Activated naive CD4-positive, alpha-beta T cell treated with anti-CD3 and anti-CD28 coated beads, Interleukin-2, amount 10 ng/mL, durations not matched to agents 7 days and 5 days (primary cell): ENCODE measurements around the gene AKT3.
A peak's percentile ranks its signal among the peaks of the same experiment; 100 is the strongest.
"Not testable (repeated sequence)": the region's sequence is repeated elsewhere in the genome, so short reads cannot be mapped to it uniquely, and the experiment has no call there.

Source experiments
- CTCF ChIA-PET: fragments of 350-600 bp; sonication (Branson Sonifier 250); formaldehyde crosslinking; loops from one replicate; lab custom pipeline; 2021; ENCODE audit warnings: antibody characterized with exemption; lab: Charles Lee
- DNase-seq: peaks from one replicate; pipeline ENCODE4 v3.0.0-alpha.2; 2020
- H3K27ac Mint-ChIP-seq: one replicate; pipeline ENCODE4 v1.8.0; 2021; ENCODE audit warnings: mild to moderate bottlenecking, moderate library complexity, mixed read lengths
- H3K27me3 Mint-ChIP-seq: one replicate; pipeline ENCODE4 v1.8.0; 2021; ENCODE audit warnings: mild to moderate bottlenecking, mixed read lengths
- H3K36me3 Mint-ChIP-seq: one replicate; pipeline ENCODE4 v1.8.0; 2021; ENCODE audit warnings: mixed read lengths
- H3K4me1 Mint-ChIP-seq: one replicate; pipeline ENCODE4 v1.8.0; 2021; ENCODE audit warnings: mixed read lengths
- H3K4me3 Mint-ChIP-seq: one replicate; pipeline ENCODE4 v1.8.0; 2021; ENCODE audit warnings: mild to moderate bottlenecking, moderate library complexity, mixed read lengths
- H3K9me3 Mint-ChIP-seq: one replicate; pipeline ENCODE4 v1.8.0; 2021; ENCODE audit warnings: mixed read lengths

Gene AKT3

GRCh38 chr1:243849421-243850201 is 432 bp downstream of the AKT3 start:
- no peak overlapping the region for H3K27ac Mint-ChIP-seq
- peak; percentile 61 for DNase-seq
- H3K4me1 Mint-ChIP-seq: peaks cover 23% of the 10 kb centered on the region
- H3K4me3 Mint-ChIP-seq: peak overlapping the region; percentile 78
- no peaks in the 10 kb centered on the region for H3K36me3 Mint-ChIP-seq
- CTCF ChIA-PET: no interaction called here
- H3K27me3 Mint-ChIP-seq: peaks cover 35% of the 10 kb centered on the region
- no peaks in the 10 kb centered on the region for H3K9me3 Mint-ChIP-seq

- Mint-ChIP-seq H3K4me3 (peak overlapping the region; percentile 78), H3K27ac (peak overlapping the region; percentile 72), H3K36me3 (no peaks in the 10 kb centered on the region), H3K27me3 (peaks cover 32% of the 10 kb centered on the region), H3K9me3 (no peaks in the 10 kb centered on the region), H3K4me1 (peaks cover 23% of the 10 kb centered on the region)
- peak; percentile 45 for DNase-seq
- CTCF ChIA-PET: no interaction called here
Measured at GRCh38 chr1:243848858-243849420, 1.1 kb downstream of the AKT3 start.

- CTCF ChIA-PET: no interaction called here
- Mint-ChIP-seq H3K27ac (peak overlapping the region; percentile 72), H3K36me3 (no peaks in the 10 kb centered on the region), H3K9me3 (no peaks in the 10 kb centered on the region), H3K4me3 (peak overlapping the region; percentile 78), H3K4me1 (peaks cover 24% of the 10 kb centered on the region), H3K27me3 (peaks cover 28% of the 10 kb centered on the region)
- no peak for DNase-seq
Measured at GRCh38 chr1:243848165-243848857, 1.7 kb downstream of the AKT3 start.

- no peak overlapping the region for H3K27ac Mint-ChIP-seq
- no peaks in the 10 kb centered on the region for H3K9me3 Mint-ChIP-seq
- H3K27me3 Mint-ChIP-seq: peaks cover 23% of the 10 kb centered on the region
- DNase-seq: no peak
- H3K4me3 Mint-ChIP-seq: no peak overlapping the region
- no peaks in the 10 kb centered on the region for H3K36me3 Mint-ChIP-seq
- H3K4me1 Mint-ChIP-seq: peaks cover 28% of the 10 kb centered on the region
- CTCF ChIA-PET: no interaction called here
Measured at GRCh38 chr1:243846761-243847160, 3.3 kb downstream of the AKT3 start.

GRCh38 chr1:243845888-243846287 is 4.2 kb downstream of the AKT3 start:
- peaks cover 20% of the 10 kb centered on the region for H3K4me1 Mint-ChIP-seq
- no peak overlapping the region for H3K27ac Mint-ChIP-seq
- no peaks in the 10 kb centered on the region for H3K36me3 Mint-ChIP-seq
- CTCF ChIA-PET: no interaction called here
- peaks cover 19% of the 10 kb centered on the region for H3K27me3 Mint-ChIP-seq
- H3K4me3 Mint-ChIP-seq: no peak overlapping the region
- no peaks in the 10 kb centered on the region for H3K9me3 Mint-ChIP-seq
- no peak for DNase-seq

- Mint-ChIP-seq H3K9me3 (no peaks in the 10 kb centered on the region), H3K4me3 (no peak overlapping the region), H3K36me3 (no peaks in the 10 kb centered on the region), H3K27me3 (peaks cover 12% of the 10 kb centered on the region), H3K27ac (no peak overlapping the region), H3K4me1 (peaks cover 19% of the 10 kb centered on the region)
- no peak for DNase-seq
- CTCF ChIA-PET: no interaction called here
Measured at GRCh38 chr1:243844186-243844585, 5.9 kb downstream of the AKT3 start.

- CTCF ChIA-PET: no interaction called here
- Mint-ChIP-seq H3K27ac (peak overlapping the region; percentile 25), H3K9me3 (no peaks in the 10 kb centered on the region), H3K4me3 (no peak overlapping the region), H3K27me3 (peaks cover 2% of the 10 kb centered on the region), H3K4me1 (peaks cover 16% of the 10 kb centered on the region), H3K36me3 (no peaks in the 10 kb centered on the region)
- DNase-seq: no peak
Measured at GRCh38 chr1:243842978-243843511, 7.0 kb downstream of the AKT3 start.

GRCh38 chr1:243842161-243842560 is 7.9 kb downstream of the AKT3 start:
- peaks cover 3% of the 10 kb centered on the region for H3K36me3 Mint-ChIP-seq
- no peak overlapping the region for H3K4me3 Mint-ChIP-seq
- no peak for DNase-seq
- CTCF ChIA-PET: no interaction called here
- no peak overlapping the region for H3K27ac Mint-ChIP-seq
- peaks cover 2% of the 10 kb centered on the region for H3K9me3 Mint-ChIP-seq
- H3K27me3 Mint-ChIP-seq: no peaks in the 10 kb centered on the region
- H3K4me1 Mint-ChIP-seq: peaks cover 22% of the 10 kb centered on the region

GRCh38 chr1:243841507-243841906 is 8.5 kb downstream of the AKT3 start:
- Mint-ChIP-seq H3K9me3 (peaks cover 3% of the 10 kb centered on the region), H3K27ac (no peak overlapping the region), H3K4me1 (peaks cover 23% of the 10 kb centered on the region), H3K4me3 (no peak overlapping the region), H3K36me3 (peaks cover 4% of the 10 kb centered on the region), H3K27me3 (no peaks in the 10 kb centered on the region)
- no peak for DNase-seq
- CTCF ChIA-PET: no interaction called here

- Mint-ChIP-seq H3K27ac (peak overlapping the region; percentile 76), H3K36me3 (peaks cover 19% of the 10 kb centered on the region), H3K4me3 (no peak overlapping the region), H3K27me3 (no peaks in the 10 kb centered on the region), H3K4me1 (peaks cover 19% of the 10 kb centered on the region), H3K9me3 (peaks cover 20% of the 10 kb centered on the region)
- no peak for DNase-seq
- CTCF ChIA-PET: no interaction called here
Measured at GRCh38 chr1:243837907-243838535, 12.0 kb downstream of the AKT3 start.

- peaks cover 19% of the 10 kb centered on the region for H3K36me3 Mint-ChIP-seq
Measured at GRCh38 chr1:243834130-243834529, 15.9 kb downstream of the AKT3 start.

GRCh38 chr1:243831463-243831862 is 18.6 kb downstream of the AKT3 start:
- Mint-ChIP-seq H3K4me1 (peaks cover 8% of the 10 kb centered on the region), H3K9me3 (peaks cover 16% of the 10 kb centered on the region), H3K36me3 (peaks cover 15% of the 10 kb centered on the region), H3K4me3 (no peak overlapping the region), H3K27ac (no peak overlapping the region), H3K27me3 (no peaks in the 10 kb centered on the region)
- no peak for DNase-seq
- CTCF ChIA-PET: no interaction called here

More at GRCh38 chr1:243834130-243834529, 15.9 kb downstream of the AKT3 start:
- CTCF ChIA-PET: no interaction called here
- peaks cover 20% of the 10 kb centered on the region for H3K9me3 Mint-ChIP-seq
- no peaks in the 10 kb centered on the region for H3K27me3 Mint-ChIP-seq
- no peak overlapping the region for H3K27ac Mint-ChIP-seq
- no peak for DNase-seq
- peaks cover 15% of the 10 kb centered on the region for H3K4me1 Mint-ChIP-seq
- H3K4me3 Mint-ChIP-seq: no peak overlapping the region

- peaks cover 16% of the 10 kb centered on the region for H3K9me3 Mint-ChIP-seq
- H3K36me3 Mint-ChIP-seq: peaks cover 9% of the 10 kb centered on the region
- H3K4me1 Mint-ChIP-seq: peaks cover 8% of the 10 kb centered on the region
- DNase-seq: no peak
- CTCF ChIA-PET: interaction anchor here (0.6 kb wide), 1 partner anchor 12 kb away, joined by 3 read pairs; no protein-coding TSS in a partner anchor
- no peak overlapping the region for H3K4me3 Mint-ChIP-seq
- no peak overlapping the region for H3K27ac Mint-ChIP-seq
- H3K27me3 Mint-ChIP-seq: no peaks in the 10 kb centered on the region
Measured at GRCh38 chr1:243827206-243827605, 22.8 kb downstream of the AKT3 start.

GRCh38 chr1:243824907-243825306 is 25.1 kb downstream of the AKT3 start:
- H3K36me3 Mint-ChIP-seq: peaks cover 27% of the 10 kb centered on the region
- H3K27me3 Mint-ChIP-seq, DNase-seq, H3K4me1 Mint-ChIP-seq, H3K27ac Mint-ChIP-seq, CTCF ChIA-PET, H3K4me3 Mint-ChIP-seq: not testable (repeated sequence)
- peaks cover 36% of the 10 kb centered on the region for H3K9me3 Mint-ChIP-seq
